Measurements from ENCODE around the gene LMBR1.

GRCh38 chr7:156766666-156767065 lies 126.3 kb downstream of the LMBR1 start:
- TF ChIP-seq POLR2A (IDR thresholded peaks at IDR 0.05): no peak
- TF ChIP-seq CTCF (IDR thresholded peaks at IDR 0.05): no peak
